Osteocyte (in vitro differentiated cells): Measurements from ENCODE around the gene PXN. TPM values are rescaled to one million over a fixed set of nuclear protein-coding genes. Genes with fewer than 3 reads are reported as not detected.

Experiments used
- DNase-seq: peaks from one replicate; pipeline ENCODE4 v3.0.0; 2021; ENCODE audit warnings: mixed read lengths; ENCODE audit not compliant: unreplicated experiment; ENCODE audit errors: extremely low spot score
- H3K27ac Mint-ChIP-seq: one replicate; pipeline ENCODE4 v1.8.0; 2021; ENCODE audit warnings: mild to moderate bottlenecking, mixed read lengths; ENCODE audit not compliant: unreplicated experiment
- H3K27me3 Mint-ChIP-seq: one replicate; pipeline ENCODE4 v1.8.0; 2021; ENCODE audit warnings: mixed read lengths; ENCODE audit not compliant: unreplicated experiment
- H3K36me3 Mint-ChIP-seq: one replicate; pipeline ENCODE4 v1.8.0; 2021; ENCODE audit warnings: mixed read lengths; ENCODE audit not compliant: unreplicated experiment
- H3K4me1 Mint-ChIP-seq: one replicate; pipeline ENCODE4 v1.8.0; 2021; ENCODE audit warnings: mixed read lengths; ENCODE audit not compliant: unreplicated experiment
- H3K4me3 Mint-ChIP-seq: one replicate; pipeline ENCODE4 v1.8.0; 2021; ENCODE audit warnings: mild to moderate bottlenecking, moderate library complexity, mixed read lengths; ENCODE audit not compliant: unreplicated experiment
- H3K9me3 Mint-ChIP-seq: one replicate; pipeline ENCODE4 v1.8.0; 2021; ENCODE audit warnings: mixed read lengths; ENCODE audit not compliant: unreplicated experiment
- CTCF ChIP-seq: fragments of 200-600 bp; sonication (generic); IDR thresholded peaks from 2 replicates; pipeline ENCODE4 v1.5.0; 2021; ENCODE audit warnings: antibody characterized with exemption, mild to moderate bottlenecking, moderate library complexity
- total RNA-seq: library from RNA; stranded (reverse); gene quantifications from 2 replicates; pipeline ENCODE4 v1.2.1, GENCODE V29; 2021

Gene PXN
- total RNA-seq, 1 donor from 2014 or later = 79.9 TPM

GRCh38 chr12:120175537-120175936, 90.0 kb downstream of the PXN start:
- no peak for TF ChIP-seq CTCF
- Mint-ChIP-seq H3K9me3 (no peaks in the 10 kb centered on the region), H3K4me3 (no peak overlapping the region), H3K36me3 (peaks cover 61% of the 10 kb centered on the region), H3K4me1 (no peaks in the 10 kb centered on the region), H3K27ac (no peak overlapping the region), H3K27me3 (no peaks in the 10 kb centered on the region)
- no peak for DNase-seq

- Mint-ChIP-seq H3K9me3 (no peaks in the 10 kb centered on the region), H3K36me3 (peaks cover 64% of the 10 kb centered on the region), H3K4me1 (no peaks in the 10 kb centered on the region), H3K4me3 (no peak overlapping the region), H3K27ac (no peak overlapping the region), H3K27me3 (no peaks in the 10 kb centered on the region)
- TF ChIP-seq CTCF = no peak
- DNase-seq = no peak
These were observed 90.5 kb downstream of the PXN start for GRCh38 chr12:120175062-120175461.

GRCh38 chr12:120172053-120172452, 93.5 kb downstream of the PXN start:
- no peaks in the 10 kb centered on the region for H3K4me1 Mint-ChIP-seq
- H3K9me3 Mint-ChIP-seq = no peaks in the 10 kb centered on the region
- H3K4me3 Mint-ChIP-seq = no peak overlapping the region
- no peak for DNase-seq
- H3K27me3 Mint-ChIP-seq = no peaks in the 10 kb centered on the region
- H3K36me3 Mint-ChIP-seq = peaks cover 47% of the 10 kb centered on the region
- no peak overlapping the region for H3K27ac Mint-ChIP-seq
- TF ChIP-seq CTCF = no peak

- peaks cover 36% of the 10 kb centered on the region for H3K36me3 Mint-ChIP-seq
- no peak overlapping the region for H3K4me3 Mint-ChIP-seq
- TF ChIP-seq CTCF = no peak
- H3K27ac Mint-ChIP-seq = no peak overlapping the region
- no peak for DNase-seq
- no peaks in the 10 kb centered on the region for H3K9me3 Mint-ChIP-seq
- no peaks in the 10 kb centered on the region for H3K27me3 Mint-ChIP-seq
- H3K4me1 Mint-ChIP-seq = no peaks in the 10 kb centered on the region
These were observed 94.9 kb downstream of the PXN start for GRCh38 chr12:120170631-120171030.

- Mint-ChIP-seq H3K4me1 (no peaks in the 10 kb centered on the region), H3K9me3 (no peaks in the 10 kb centered on the region), H3K27ac (no peak overlapping the region), H3K4me3 (no peak overlapping the region), H3K36me3 (peaks cover 30% of the 10 kb centered on the region), H3K27me3 (no peaks in the 10 kb centered on the region)
- TF ChIP-seq CTCF = no peak
- no peak for DNase-seq
These were observed 95.6 kb downstream of the PXN start for GRCh38 chr12:120169946-120170345.
